ENCODE measurements around the gene PAPSS1.

DNA sequence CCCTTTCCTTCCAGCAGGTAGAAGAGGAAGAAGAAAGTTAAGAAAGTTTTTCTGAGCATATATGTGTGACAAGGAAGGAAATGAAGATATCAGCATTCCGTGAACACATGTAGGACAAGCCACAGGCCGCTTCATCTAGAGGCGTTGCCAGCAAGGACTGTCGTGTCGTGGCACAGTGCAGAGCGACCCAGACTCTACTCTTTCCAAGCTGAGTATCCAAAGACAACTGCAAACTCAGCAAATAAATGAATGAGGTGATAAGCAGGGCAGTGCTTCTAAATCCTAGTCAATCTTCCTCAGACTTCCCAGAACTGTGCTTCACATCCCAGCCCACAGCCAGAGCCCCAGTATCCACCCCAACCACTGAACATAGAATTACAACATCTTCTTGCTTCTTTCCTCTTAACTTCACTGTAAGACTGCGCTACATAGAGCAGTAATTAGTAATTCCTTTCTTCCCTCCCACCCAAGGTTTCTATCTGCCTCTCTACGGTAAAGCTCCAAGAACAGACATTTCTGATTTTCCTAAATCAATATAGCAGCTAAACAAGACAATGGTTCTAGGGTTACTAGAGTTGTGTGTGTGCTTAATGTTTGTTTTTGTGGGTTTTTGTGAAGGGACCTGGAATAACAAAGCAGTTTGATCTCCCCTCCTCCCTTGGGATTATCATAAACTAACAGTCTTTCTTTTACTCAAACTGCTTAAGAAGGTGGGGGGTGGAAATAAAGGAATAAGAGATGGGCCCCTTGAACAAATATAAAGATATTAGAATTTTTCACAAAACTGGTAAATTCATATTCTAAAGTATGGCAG, 71.6 kb downstream of the PAPSS1 start:
- TF ChIP-seq, protein P1, sequence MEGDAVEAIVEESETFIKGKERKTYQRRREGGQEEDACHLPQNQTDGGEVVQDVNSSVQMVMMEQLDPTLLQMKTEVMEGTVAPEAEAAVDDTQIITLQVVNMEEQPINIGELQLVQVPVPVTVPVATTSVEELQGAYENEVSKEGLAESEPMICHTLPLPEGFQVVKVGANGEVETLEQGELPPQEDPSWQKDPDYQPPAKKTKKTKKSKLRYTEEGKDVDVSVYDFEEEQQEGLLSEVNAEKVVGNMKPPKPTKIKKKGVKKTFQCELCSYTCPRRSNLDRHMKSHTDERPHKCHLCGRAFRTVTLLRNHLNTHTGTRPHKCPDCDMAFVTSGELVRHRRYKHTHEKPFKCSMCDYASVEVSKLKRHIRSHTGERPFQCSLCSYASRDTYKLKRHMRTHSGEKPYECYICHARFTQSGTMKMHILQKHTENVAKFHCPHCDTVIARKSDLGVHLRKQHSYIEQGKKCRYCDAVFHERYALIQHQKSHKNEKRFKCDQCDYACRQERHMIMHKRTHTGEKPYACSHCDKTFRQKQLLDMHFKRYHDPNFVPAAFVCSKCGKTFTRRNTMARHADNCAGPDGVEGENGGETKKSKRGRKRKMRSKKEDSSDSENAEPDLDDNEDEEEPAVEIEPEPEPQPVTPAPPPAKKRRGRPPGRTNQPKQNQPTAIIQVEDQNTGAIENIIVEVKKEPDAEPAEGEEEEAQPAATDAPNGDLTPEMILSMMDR (IDR thresholded peaks at IDR 0.05 in 2 of 3, conservative IDR thresholded peaks at IDR 0.05 in 1 of 3; ENCODE audit: borderline replicate concordance in 1 of 3, insufficient read depth in 1 of 3, low read depth in 2 of 3, low read length in 2 of 3), result no peak
- TF ChIP-seq POLR2AphosphoS5 (IDR thresholded peaks at IDR 0.05; ENCODE audit: low read depth, low read length), result no peak
- TF ChIP-seq RAD21 (IDR thresholded peaks at IDR 0.05; ENCODE audit: low read depth), result no peak
- no peak for TF ChIP-seq POLR2A (IDR thresholded peaks at IDR 0.05; ENCODE audit: borderline replicate concordance, extremely low read depth, insufficient read depth, insufficient read length)
- TF ChIP-seq EZH2 (IDR thresholded peaks at IDR 0.05), result no peak
- TF ChIP-seq, protein P2, sequence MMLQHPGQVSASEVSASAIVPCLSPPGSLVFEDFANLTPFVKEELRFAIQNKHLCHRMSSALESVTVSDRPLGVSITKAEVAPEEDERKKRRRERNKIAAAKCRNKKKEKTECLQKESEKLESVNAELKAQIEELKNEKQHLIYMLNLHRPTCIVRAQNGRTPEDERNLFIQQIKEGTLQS (IDR thresholded peaks at IDR 0.05), result no peak
- TF ChIP-seq ELF1 (IDR thresholded peaks at IDR 0.05; ENCODE audit: borderline replicate concordance, low read depth), result no peak
- no peak for TF ChIP-seq ZFX (IDR thresholded peaks at IDR 0.05)
- TF ChIP-seq, protein P3, sequence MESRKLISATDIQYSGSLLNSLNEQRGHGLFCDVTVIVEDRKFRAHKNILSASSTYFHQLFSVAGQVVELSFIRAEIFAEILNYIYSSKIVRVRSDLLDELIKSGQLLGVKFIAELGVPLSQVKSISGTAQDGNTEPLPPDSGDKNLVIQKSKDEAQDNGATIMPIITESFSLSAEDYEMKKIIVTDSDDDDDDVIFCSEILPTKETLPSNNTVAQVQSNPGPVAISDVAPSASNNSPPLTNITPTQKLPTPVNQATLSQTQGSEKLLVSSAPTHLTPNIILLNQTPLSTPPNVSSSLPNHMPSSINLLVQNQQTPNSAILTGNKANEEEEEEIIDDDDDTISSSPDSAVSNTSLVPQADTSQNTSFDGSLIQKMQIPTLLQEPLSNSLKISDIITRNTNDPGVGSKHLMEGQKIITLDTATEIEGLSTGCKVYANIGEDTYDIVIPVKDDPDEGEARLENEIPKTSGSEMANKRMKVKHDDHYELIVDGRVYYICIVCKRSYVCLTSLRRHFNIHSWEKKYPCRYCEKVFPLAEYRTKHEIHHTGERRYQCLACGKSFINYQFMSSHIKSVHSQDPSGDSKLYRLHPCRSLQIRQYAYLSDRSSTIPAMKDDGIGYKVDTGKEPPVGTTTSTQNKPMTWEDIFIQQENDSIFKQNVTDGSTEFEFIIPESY (IDR thresholded peaks at IDR 0.05; ENCODE audit: extremely low read depth, insufficient replicate concordance, low read length), result no peak

Measured in HCT116 (cell line).